Measurements from ENCODE around the gene IRF8.

The IRF8 gene

DNA sequence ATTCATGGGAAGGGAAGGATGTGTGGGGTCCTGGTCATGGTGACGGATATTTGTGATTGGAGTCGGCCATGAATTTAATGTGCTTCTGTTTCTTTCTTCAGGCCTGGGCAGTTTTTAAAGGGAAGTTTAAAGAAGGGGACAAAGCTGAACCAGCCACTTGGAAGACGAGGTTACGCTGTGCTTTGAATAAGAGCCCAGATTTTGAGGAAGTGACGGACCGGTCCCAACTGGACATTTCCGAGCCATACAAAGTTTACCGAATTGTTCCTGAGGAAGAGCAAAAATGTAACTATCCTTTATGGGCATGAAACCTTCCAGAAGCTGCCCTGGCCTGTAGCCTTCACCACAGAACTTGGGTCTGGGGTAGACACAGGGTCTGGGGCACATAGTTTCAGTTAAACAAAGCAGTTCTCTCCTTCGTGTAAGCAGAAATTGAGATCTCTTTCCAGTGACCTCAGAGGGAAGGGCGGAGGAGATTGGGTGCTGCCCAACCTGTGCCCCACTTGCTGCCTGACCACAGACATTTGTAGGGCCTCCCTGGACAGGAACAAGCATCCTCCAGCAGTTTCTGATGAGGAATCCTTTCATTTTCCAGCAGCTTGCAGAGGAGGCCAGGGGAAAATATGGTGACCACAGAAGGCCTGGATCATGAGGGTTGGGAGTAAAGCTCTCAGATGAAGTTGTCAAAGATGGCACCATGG is 10.1 kb downstream of the IRF8 start:
- Histone ChIP-seq H3K27me3 (ENCODE audit: insufficient read depth, low read length, poor library complexity, severe bottlenecking) (no peaks in the 10 kb centered on the region), H3K79me2 (ENCODE audit: insufficient read depth, low read length) (no peaks in the 10 kb centered on the region), H2AFZ (ENCODE audit: low read length) (no peak overlapping the region), H3K9me3 (ENCODE audit: insufficient read depth, low read depth, low read length) (no peaks in the 10 kb centered on the region), H3F3A (ENCODE audit: low read depth) (no peaks in the 10 kb centered on the region), H3K36me3 (ENCODE audit: insufficient read depth, low read length) (no peaks in the 10 kb centered on the region), H4K20me1 (ENCODE audit: insufficient read depth, low read length, poor library complexity, severe bottlenecking) (no peaks in the 10 kb centered on the region), H3K9ac (ENCODE audit: low read depth, low read length, poor library complexity, severe bottlenecking) (no peak overlapping the region), H3K4me3 (ENCODE audit: low read length, poor library complexity, severe bottlenecking) (no peak overlapping the region), H3K4me1 (ENCODE audit: insufficient read depth, low read length, poor library complexity, severe bottlenecking) (no peaks in the 10 kb centered on the region), H3K9me2 (replicated peaks; ENCODE audit: low read depth, low read length) (no peaks in the 10 kb centered on the region), H3K4me2 (ENCODE audit: low read depth, low read length, poor library complexity, severe bottlenecking) (no peak overlapping the region)
- TF ChIP-seq, protein P1, sequence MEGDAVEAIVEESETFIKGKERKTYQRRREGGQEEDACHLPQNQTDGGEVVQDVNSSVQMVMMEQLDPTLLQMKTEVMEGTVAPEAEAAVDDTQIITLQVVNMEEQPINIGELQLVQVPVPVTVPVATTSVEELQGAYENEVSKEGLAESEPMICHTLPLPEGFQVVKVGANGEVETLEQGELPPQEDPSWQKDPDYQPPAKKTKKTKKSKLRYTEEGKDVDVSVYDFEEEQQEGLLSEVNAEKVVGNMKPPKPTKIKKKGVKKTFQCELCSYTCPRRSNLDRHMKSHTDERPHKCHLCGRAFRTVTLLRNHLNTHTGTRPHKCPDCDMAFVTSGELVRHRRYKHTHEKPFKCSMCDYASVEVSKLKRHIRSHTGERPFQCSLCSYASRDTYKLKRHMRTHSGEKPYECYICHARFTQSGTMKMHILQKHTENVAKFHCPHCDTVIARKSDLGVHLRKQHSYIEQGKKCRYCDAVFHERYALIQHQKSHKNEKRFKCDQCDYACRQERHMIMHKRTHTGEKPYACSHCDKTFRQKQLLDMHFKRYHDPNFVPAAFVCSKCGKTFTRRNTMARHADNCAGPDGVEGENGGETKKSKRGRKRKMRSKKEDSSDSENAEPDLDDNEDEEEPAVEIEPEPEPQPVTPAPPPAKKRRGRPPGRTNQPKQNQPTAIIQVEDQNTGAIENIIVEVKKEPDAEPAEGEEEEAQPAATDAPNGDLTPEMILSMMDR (conservative IDR thresholded peaks at IDR 0.05; ENCODE audit: low read length) = no peak

DNA sequence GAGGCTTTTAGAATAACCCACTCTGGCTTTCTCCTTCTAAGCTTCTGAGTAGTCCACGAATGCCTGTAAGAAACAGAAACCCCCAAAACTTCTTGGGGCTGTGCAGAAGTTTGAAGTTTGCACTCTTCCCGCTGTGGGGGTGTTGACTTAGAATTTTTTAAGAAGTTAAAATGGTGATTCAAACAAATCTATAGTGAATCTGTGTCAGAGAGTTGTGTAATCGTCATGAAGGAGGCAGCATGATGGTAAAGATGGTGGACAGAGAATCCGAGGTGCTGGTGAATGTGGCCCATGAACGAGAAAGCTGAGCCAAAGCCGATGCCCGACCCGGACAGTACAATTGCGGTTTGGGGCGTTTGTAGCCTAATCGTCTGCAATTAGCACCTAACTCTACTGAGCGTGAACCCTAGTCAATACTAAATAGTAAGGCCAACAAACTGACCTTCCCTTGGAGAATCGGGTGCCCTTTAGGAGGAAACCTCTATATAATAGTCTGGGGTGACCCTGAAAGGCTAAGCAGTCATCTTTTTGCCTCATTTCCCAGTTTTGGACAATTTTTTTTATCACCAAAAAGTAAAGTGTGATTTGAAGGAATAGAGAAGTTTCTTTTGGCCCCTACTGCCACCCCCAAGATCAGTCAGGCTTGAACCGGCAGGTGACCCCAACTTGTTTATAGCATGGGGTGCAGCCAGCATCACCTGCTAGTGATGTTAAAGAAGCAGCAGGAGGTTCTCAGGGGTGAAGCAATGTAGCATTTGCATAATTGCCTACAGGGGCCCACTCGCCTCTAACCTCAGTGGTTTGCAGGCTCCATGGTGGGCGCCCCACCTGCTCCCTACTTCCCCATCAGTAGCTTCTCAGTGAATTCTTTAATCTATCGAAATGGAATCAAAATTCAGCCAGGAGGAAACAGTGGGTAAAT is 11.2 kb downstream of the IRF8 start:
- Histone ChIP-seq H3K4me2 (ENCODE audit: low read depth, low read length, poor library complexity, severe bottlenecking) (no peak overlapping the region), H3K36me3 (ENCODE audit: insufficient read depth, low read length) (no peaks in the 10 kb centered on the region), H3K4me1 (ENCODE audit: insufficient read depth, low read length, poor library complexity, severe bottlenecking) (no peaks in the 10 kb centered on the region), H4K20me1 (ENCODE audit: insufficient read depth, low read length, poor library complexity, severe bottlenecking) (no peaks in the 10 kb centered on the region), H3K27me3 (ENCODE audit: insufficient read depth, low read length, poor library complexity, severe bottlenecking) (no peaks in the 10 kb centered on the region), H3K9me3 (ENCODE audit: insufficient read depth, low read depth, low read length) (no peaks in the 10 kb centered on the region), H3F3A (ENCODE audit: low read depth) (no peaks in the 10 kb centered on the region), H3K4me3 (ENCODE audit: low read length, poor library complexity, severe bottlenecking) (no peak overlapping the region), H3K9me2 (replicated peaks; ENCODE audit: low read depth, low read length) (no peaks in the 10 kb centered on the region), H3K79me2 (ENCODE audit: insufficient read depth, low read length) (no peaks in the 10 kb centered on the region), H3K9ac (ENCODE audit: low read depth, low read length, poor library complexity, severe bottlenecking) (no peak overlapping the region), H2AFZ (ENCODE audit: low read length) (no peak overlapping the region)
- TF ChIP-seq, protein P1 (conservative IDR thresholded peaks at IDR 0.05; ENCODE audit: low read length) = no peak
- TF ChIP-seq EZH2phosphoT487 (IDR thresholded peaks at IDR 0.05; ENCODE audit: borderline replicate concordance) = no peak

DNA sequence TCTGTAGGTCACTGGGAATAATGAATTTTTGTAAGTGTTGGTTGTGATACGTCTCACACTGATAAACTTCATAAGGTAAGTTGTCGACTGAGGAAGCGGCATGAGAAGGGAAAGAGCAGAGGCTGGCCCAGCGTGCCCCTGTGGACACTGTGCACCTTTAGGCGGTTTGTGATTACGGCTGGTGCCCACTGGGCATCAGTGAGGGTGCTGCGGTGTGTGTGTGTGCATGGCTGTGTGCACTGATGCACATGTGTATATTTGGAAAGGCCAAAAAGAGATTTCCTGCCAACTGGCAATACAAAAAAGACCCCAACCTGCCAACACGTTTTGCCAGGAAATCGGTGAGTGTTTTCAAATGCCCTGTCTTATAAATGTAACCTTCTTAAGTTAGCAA is 11.9 kb downstream of the IRF8 start:
- Histone ChIP-seq H3K9me3 (ENCODE audit: insufficient read depth, low read depth, low read length) (no peaks in the 10 kb centered on the region), H2AFZ (ENCODE audit: low read length) (no peak overlapping the region), H4K20me1 (ENCODE audit: insufficient read depth, low read length, poor library complexity, severe bottlenecking) (no peaks in the 10 kb centered on the region), H3K36me3 (ENCODE audit: insufficient read depth, low read length) (no peaks in the 10 kb centered on the region), H3K9me2 (replicated peaks; ENCODE audit: low read depth, low read length) (no peaks in the 10 kb centered on the region), H3K79me2 (ENCODE audit: insufficient read depth, low read length) (no peaks in the 10 kb centered on the region), H3K4me1 (ENCODE audit: insufficient read depth, low read length, poor library complexity, severe bottlenecking) (no peaks in the 10 kb centered on the region), H3K4me3 (ENCODE audit: low read length, poor library complexity, severe bottlenecking) (no peak overlapping the region), H3K27me3 (ENCODE audit: insufficient read depth, low read length, poor library complexity, severe bottlenecking) (no peaks in the 10 kb centered on the region), H3F3A (ENCODE audit: low read depth) (no peaks in the 10 kb centered on the region), H3K9ac (ENCODE audit: low read depth, low read length, poor library complexity, severe bottlenecking) (no peak overlapping the region), H3K4me2 (ENCODE audit: low read depth, low read length, poor library complexity, severe bottlenecking) (no peak overlapping the region)
- TF ChIP-seq, protein P1 (conservative IDR thresholded peaks at IDR 0.05; ENCODE audit: low read length) = no peak
- no peak for TF ChIP-seq EZH2phosphoT487 (IDR thresholded peaks at IDR 0.05; ENCODE audit: borderline replicate concordance)
